HL-60 (cell line): ENCODE results near the gene ZNF827.

Experiments
- DNase-seq, 2 experiments: peaks; one replicate each; pipeline ENCODE4 v3.0.0-alpha.2; 2010 to 2020; ENCODE audit warnings: low read depth in 1 of 2, low spot score in 1 of 2
- H3K27ac ChIP-seq: fragments of 250-450 bp; sonication (Bioruptor Pico); replicated peaks from 2 replicates; pipeline ENCODE4 v1.5.1; 2020; ENCODE audit warnings: mild to moderate bottlenecking, moderate library complexity
- H3K27me3 ChIP-seq: fragments of 250-450 bp; sonication (Bioruptor Pico); 2 replicates; pipeline ENCODE4 v1.5.1; 2021; ENCODE audit warnings: mild to moderate bottlenecking, moderate library complexity; ENCODE audit not compliant: insufficient read depth, poor library complexity, severe bottlenecking
- H3K4me3 ChIP-seq: replicated peaks from 2 replicates; pipeline ENCODE4 v1.5.1; 2011; ENCODE audit warnings: mild to moderate bottlenecking, control low read depth, low read length; ENCODE audit not compliant: insufficient read depth
- CTCF ChIP-seq: IDR thresholded peaks from one replicate; pipeline ENCODE4 v1.5.1; 2011; ENCODE audit warnings: low read length, control low read depth, inconsistent platforms; ENCODE audit not compliant: insufficient read depth
- GABPA ChIP-seq: IDR thresholded peaks from 2 replicates; pipeline ENCODE4 v1.6.1; 2012; ENCODE audit warnings: low read depth
- POLR2AphosphoS5 ChIP-seq: IDR thresholded peaks from 2 replicates; pipeline ENCODE4 v1.6.1; 2012; ENCODE audit warnings: low read depth
- REST ChIP-seq: IDR thresholded peaks from 2 replicates; pipeline ENCODE4 v1.6.1; 2012; ENCODE audit warnings: low read depth; ENCODE audit not compliant: insufficient replicate concordance
- SPI1 ChIP-seq: IDR thresholded peaks from 2 replicates; pipeline ENCODE4 v1.6.1; 2012; ENCODE audit warnings: low read depth, mild to moderate bottlenecking, borderline replicate concordance

Gene ZNF827

DNA sequence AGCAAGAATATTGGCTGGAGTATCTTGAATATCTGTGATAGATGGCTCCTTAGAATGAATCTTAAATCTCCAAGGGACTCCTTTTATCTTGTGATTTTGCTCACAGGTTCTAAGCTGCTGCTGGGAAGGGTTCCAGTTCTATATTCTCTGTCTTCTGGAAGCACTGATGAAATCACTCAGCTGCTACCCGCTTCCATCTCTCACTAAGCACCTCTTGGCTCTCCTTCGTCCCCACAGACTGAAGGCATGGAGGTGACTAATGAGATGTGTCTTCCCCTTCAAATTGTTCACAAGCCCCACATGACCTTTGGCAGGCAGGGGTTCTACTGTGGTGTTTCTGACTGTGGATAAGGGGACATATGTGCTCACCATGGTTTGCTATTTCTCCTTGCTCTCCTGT is 182.8 kb downstream of the ZNF827 start:
- Histone ChIP-seq H3K27me3 (no peaks in the 10 kb centered on the region), H3K4me3 (no peak overlapping the region), H3K27ac (no peak overlapping the region)
- no peak for DNase-seq
- no peak for TF ChIP-seq SPI1
- no peak for TF ChIP-seq GABPA
- TF ChIP-seq POLR2AphosphoS5, result no peak
- TF ChIP-seq REST, result no peak
- TF ChIP-seq CTCF, result no peak

GRCh38 chr4:145743641-145744040 is 195.0 kb downstream of the ZNF827 start:
- H3K27me3 ChIP-seq, result no peaks in the 10 kb centered on the region
- no peak overlapping the region for H3K4me3 ChIP-seq
- DNase-seq, result no peak
- H3K27ac ChIP-seq, result no peak overlapping the region
- TF ChIP-seq CTCF (no peak), GABPA (no peak), SPI1 (no peak), REST (no peak), POLR2AphosphoS5 (no peak)

GRCh38 chr4:145740806-145741205 is 197.8 kb downstream of the ZNF827 start:
- Histone ChIP-seq H3K27me3 (no peaks in the 10 kb centered on the region), H3K4me3 (no peak overlapping the region)
- no peak for DNase-seq

More at GRCh38 chr4:145740806-145741205, 197.8 kb downstream of the ZNF827 start:
- TF ChIP-seq GABPA (no peak), CTCF (no peak), POLR2AphosphoS5 (no peak), REST (no peak), SPI1 (no peak)
- no peak overlapping the region for H3K27ac ChIP-seq
